Left hindlimb (tissue), 1 donor: ENCODE data around the gene SCARF1.

Source experiments
- DNase-seq: peaks from one replicate; pipeline ENCODE4 v3.0.0-alpha.2; 2018

The SCARF1 gene

GRCh38 chr17:1597861-1598342 lies 47.6 kb downstream of the SCARF1 start:
- DNase-seq: no peak

GRCh38 chr17:1593630-1593931 lies 52.0 kb downstream of the SCARF1 start:
- no peak for DNase-seq

DNA sequence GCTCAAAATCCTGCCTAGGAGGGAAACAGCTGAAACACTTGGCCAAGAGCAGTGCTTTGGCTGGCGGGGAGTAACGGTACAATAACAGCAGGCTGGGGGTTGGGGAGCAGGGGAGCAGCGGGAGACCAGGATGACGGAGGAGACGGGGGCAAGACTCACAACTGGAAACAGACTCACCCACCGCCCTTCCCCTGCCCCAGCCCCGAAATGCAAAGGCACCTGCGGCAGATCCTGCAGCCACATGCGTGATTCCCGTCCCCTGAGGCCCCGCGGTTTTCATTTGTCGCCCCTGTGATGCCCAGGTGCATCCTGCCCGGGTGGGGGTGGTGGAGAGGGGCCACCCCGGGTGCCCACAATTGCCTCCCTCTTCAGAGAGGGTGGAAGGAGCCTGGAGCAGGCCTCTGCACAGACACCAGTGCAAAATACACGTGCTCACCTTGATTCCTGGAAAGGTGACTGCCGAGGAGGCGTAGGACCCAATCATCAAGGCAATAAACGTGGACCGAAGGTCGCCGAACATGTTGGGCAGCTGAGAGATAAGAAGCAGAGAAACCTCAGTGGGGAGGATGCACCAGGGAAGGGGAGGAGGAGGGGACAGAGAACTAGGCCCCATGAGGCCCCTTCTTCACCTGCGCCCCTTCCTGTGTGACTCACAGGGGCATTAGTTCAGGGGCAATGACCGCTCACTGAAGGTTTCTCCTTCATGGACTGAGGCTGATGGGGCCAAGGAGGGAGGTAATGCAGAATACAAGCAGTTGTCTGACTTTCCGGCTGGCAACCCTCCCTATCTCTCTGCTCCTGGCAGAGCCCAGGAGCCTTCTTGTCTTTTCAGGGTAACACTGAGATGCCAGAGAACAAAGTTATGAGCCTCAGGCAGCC lies 52.5 kb downstream of the SCARF1 start:
- DNase-seq: no peak

- DNase-seq: peak; percentile 6
These were observed 54.0 kb downstream of the SCARF1 start for GRCh38 chr17:1591474-1592090.

DNA sequence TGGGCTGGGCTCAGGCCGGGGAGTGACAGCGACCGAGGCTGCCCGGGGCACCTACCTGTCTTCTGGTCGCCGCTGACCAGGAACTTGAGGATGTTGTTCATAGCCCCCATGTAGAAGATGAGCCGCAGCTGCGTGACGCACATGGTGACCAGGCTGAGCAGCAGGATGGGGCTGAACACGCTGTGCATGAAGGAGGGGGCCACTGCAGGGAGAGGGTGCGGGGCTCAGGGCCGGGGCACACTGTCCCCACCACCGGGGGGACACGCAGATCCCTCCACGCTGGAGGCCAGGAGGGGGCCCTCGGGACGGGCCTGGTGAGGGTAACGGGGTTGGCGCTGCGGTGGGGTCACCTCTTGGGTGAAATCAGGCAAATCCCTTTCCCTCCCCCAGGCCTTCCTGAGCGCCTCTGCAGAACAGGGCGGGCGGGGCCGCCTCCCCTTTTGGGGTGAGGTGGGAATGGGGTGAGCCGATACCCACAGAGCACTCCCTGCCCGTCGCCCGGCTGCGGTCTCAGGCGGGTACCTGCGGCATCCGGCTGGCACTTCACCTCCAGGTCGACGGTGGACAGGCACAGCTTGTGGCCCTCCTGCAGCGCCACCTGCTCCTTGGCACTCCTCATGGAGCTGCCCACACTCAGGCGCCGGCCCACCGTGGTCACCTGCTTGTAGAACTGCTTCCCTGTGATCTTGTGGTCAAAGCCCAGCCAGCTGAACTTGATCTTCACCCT lies 54.6 kb downstream of the SCARF1 start:
- DNase-seq: peak; percentile 26

- peak; percentile 34 for DNase-seq
These were observed 55.3 kb downstream of the SCARF1 start for GRCh38 chr17:1590029-1590746.

DNA sequence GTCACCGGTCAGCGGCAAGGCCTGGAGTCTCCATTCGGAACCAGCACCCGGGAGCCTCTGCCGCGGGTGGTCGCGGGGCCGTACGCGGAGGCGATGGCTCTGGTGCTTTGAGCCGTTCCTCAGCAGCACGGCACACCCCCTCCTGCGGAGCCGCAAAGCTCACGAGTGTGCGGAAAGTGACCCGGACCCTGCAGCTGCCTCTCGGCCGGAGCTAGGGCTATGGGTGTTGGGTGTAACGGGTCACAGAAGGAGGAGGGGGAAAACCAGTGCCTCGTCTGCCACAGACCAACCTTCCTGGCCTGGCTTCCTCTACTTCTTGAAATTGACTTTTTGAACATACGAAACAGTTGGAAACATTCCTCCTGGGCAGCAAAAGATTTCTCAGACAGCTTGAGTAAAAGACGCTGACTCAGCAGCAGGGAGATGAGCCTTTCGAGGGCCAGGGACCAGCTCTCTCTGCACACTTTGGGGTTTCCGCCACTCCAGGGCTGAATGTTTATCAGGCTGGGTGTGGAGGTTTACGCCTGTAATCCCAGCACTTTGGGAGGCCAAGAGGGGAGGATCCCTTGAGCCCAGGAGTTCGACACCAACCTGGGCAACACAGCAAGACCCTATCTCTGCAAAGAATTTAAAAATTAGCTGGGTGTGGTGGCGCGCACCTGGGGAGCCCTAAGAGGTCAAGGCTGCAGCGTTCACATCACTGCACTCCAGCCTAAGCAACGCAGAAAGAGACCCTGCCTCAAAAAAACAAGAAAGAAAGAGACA lies 56.5 kb downstream of the SCARF1 start:
- DNase-seq: peak; percentile 25

GRCh38 chr17:1584167-1584566 lies 61.4 kb downstream of the SCARF1 start:
- no peak for DNase-seq
